GM12878 (cell line): ENCODE measurements around the gene KATNIP. TPM values are rescaled to one million over a fixed set of nuclear protein-coding genes. Genes with fewer than 3 reads are reported as not detected.

Experiments used
- ATAC-seq: fragments of 200-7000 bp; cut with Tn5 transposase; 3 replicates; pipeline ENCODE4 v1.9.1; 2020; ENCODE audit warnings: mild to moderate bottlenecking, moderate library complexity
- BruUV-seq: library from RNA; stranded (reverse); fragments of 400-500 nt; replicated peaks from 2 replicates; lab custom pipeline; 2021; lab: Mats Ljungman, UMichigan
- CTCF ChIA-PET: fragments of 300-600 bp; sonication (Branson Sonifier 250); formaldehyde crosslinking; extraction: SDS; loops from one replicate; lab custom pipeline; 2021; ENCODE audit warnings: inconsistent platforms; lab: Yijun Ruan, JAX
- POLR2A ChIA-PET: fragments of 350-600 bp; formaldehyde crosslinking; extraction: SDS; loops from one replicate; lab custom pipeline; 2021; ENCODE audit warnings: inconsistent platforms; lab: Charles Lee
- RAD21 ChIA-PET: fragments of 300-600 bp; sonication (Branson Sonifier 250); formaldehyde crosslinking; loops from one replicate; lab custom pipeline; 2023; ENCODE audit warnings: antibody characterized with exemption; ENCODE audit not compliant: unreplicated experiment; lab: Charles Lee
- SMC1A ChIA-PET: fragments of 300-600 bp; sonication (Branson Sonifier 250); formaldehyde crosslinking; loops from one replicate; lab custom pipeline; 2023; ENCODE audit not compliant: unreplicated experiment, uncharacterized antibody; lab: Charles Lee
- DNase-seq: peaks from one replicate; pipeline ENCODE4 v3.0.0-alpha.2; 2011; ENCODE audit warnings: low read depth, low spot score
- FAIRE-seq: peaks from 3 replicates; lab custom pipeline; 2011; peaks lifted over from hg19 to GRCh38; lab: Jason Lieb, UNC
- H2AFZ ChIP-seq: 2 replicates; pipeline ENCODE4 v1.6.0; 2011; ENCODE audit warnings: low read depth, low read length, control low read depth; ENCODE audit not compliant: control insufficient read depth
- H3K27ac ChIP-seq: 2 replicates; pipeline ENCODE4 v1.5.1; 2011; ENCODE audit warnings: control low read depth; ENCODE audit not compliant: control insufficient read depth, insufficient read depth
- H3K27me3 ChIP-seq, 2 experiments: replicated peaks in 1 of 2; 2 replicates each; pipeline versions ENCODE4 v1.6.0 to v1.6.1; 2011; ENCODE audit warnings: low read length in 1 of 2; ENCODE audit not compliant: control insufficient read depth in 2 of 2, insufficient read depth in 2 of 2
- H3K36me3 ChIP-seq, 2 experiments: 2 replicates each; pipeline ENCODE4 v1.5.1; 2011; ENCODE audit warnings: low read length in 1 of 2; ENCODE audit not compliant: control insufficient read depth in 2 of 2, insufficient read depth in 2 of 2
- H3K4me1 ChIP-seq: 2 replicates; pipeline ENCODE4 v1.6.1; 2011; ENCODE audit warnings: mild to moderate bottlenecking, low read length, moderate library complexity, mixed read lengths; ENCODE audit not compliant: control insufficient read depth, insufficient read depth
- H3K4me2 ChIP-seq: 2 replicates; pipeline ENCODE4 v1.6.0; 2011; ENCODE audit warnings: control low read depth; ENCODE audit not compliant: control insufficient read depth, insufficient read depth
- H3K4me3 ChIP-seq: fragments of 200-600 bp; sonication (generic); 2 replicates; pipeline ENCODE4 v1.5.1; 2016
- H3K79me2 ChIP-seq: 2 replicates; pipeline ENCODE4 v1.6.0; 2011; ENCODE audit warnings: low read length; ENCODE audit not compliant: control insufficient read depth, insufficient read depth
- H3K9ac ChIP-seq: 2 replicates; pipeline ENCODE4 v1.8.0; 2011; ENCODE audit warnings: low read length, control low read depth, mixed read lengths; ENCODE audit not compliant: control insufficient read depth, insufficient read depth
- H3K9me3 ChIP-seq: replicated peaks from 3 replicates; pipeline ENCODE4 v1.5.1; 2011; ENCODE audit warnings: mild to moderate bottlenecking, low read length; ENCODE audit not compliant: control insufficient read depth, insufficient read depth
- H4K20me1 ChIP-seq: 2 replicates; pipeline ENCODE4 v1.6.0; 2011; ENCODE audit not compliant: control insufficient read depth, insufficient read depth
- CBX5 ChIP-seq: sonication (generic); IDR thresholded peaks from 2 replicates; pipeline ENCODE4 v1.6.1; 2016; ENCODE audit warnings: low read depth, moderate library complexity, mild to moderate bottlenecking, inconsistent platforms
- E2F4 ChIP-seq: IDR thresholded peaks from 2 replicates; pipeline ENCODE4 v1.6.1; 2012; ENCODE audit warnings: low read depth, low read length, improper control_type of control experiment
- IKZF2 ChIP-seq, 2 experiments: fragments of 450-650 bp; IDR thresholded peaks; 2 replicates each; pipeline ENCODE4 v1.6.1; 2017; ENCODE audit warnings: mild to moderate bottlenecking in 2 of 2, moderate library complexity in 2 of 2
- LARP7 ChIP-seq: fragments of 450-650 bp; IDR thresholded peaks from 2 replicates; pipeline ENCODE4 v1.6.1; 2017; ENCODE audit warnings: mild to moderate bottlenecking
- NFXL1 ChIP-seq: fragments of 450-650 bp; IDR thresholded peaks from 2 replicates; pipeline ENCODE4 v1.6.1; 2017; ENCODE audit warnings: antibody characterized with exemption, mild to moderate bottlenecking, borderline replicate concordance
- PML ChIP-seq: IDR thresholded peaks from 2 replicates; pipeline ENCODE4 v1.6.1; 2012; ENCODE audit warnings: low read length, inconsistent platforms
- RAD21 ChIP-seq: IDR thresholded peaks from 2 replicates; pipeline ENCODE4 v1.6.1; 2011; ENCODE audit warnings: mild to moderate bottlenecking, low read depth, low read length, moderate library complexity; ENCODE audit not compliant: insufficient read depth
- RFX5 ChIP-seq: IDR thresholded peaks from 2 replicates; pipeline ENCODE4 v1.6.1; 2011; ENCODE audit warnings: low read depth, low read length, improper control_type of control experiment
- SIX5 ChIP-seq: IDR thresholded peaks from 2 replicates; pipeline ENCODE4 v1.6.1; 2011; ENCODE audit warnings: mild to moderate bottlenecking, low read depth, low read length, moderate library complexity; ENCODE audit not compliant: severe bottlenecking
- TARDBP ChIP-seq: IDR thresholded peaks from 2 replicates; pipeline ENCODE4 v1.6.1; 2016; ENCODE audit warnings: borderline replicate concordance
- ZNF207 ChIP-seq: fragments of 450-650 bp; IDR thresholded peaks from 2 replicates; pipeline ENCODE4 v1.6.1; 2014; ENCODE audit warnings: antibody characterized with exemption, mild to moderate bottlenecking, borderline replicate concordance
- WGBS: methylation state at CpG from one replicate; pipeline ENCODE4 v1.1.6; 2016; ENCODE audit warnings: low lambda C conversion rate; ENCODE audit not compliant: insufficient replicate concordance, insufficient coverage; ENCODE audit errors: missing lambda C conversion rate; 5-methylcytosine and 5-hydroxymethylcytosine counted together
- in situ Hi-C: fragments of 300-500 bp; cut with MboI; formaldehyde crosslinking; loops from 9 replicates; pipeline ENCODE4 v1.14.3; 2018; ENCODE audit warnings: mixed read lengths
- intact Hi-C: fragments of 100-400 bp; cut with micrococcal nuclease; formaldehyde crosslinking; loops from one replicate; pipeline ENCODE4 v1.14.2; 2022; ENCODE audit not compliant: unreplicated experiment
- polyA plus RNA-seq, 11 experiments: library from polyadenylated mRNA; depleted of rRNA in 4 of 11; unstranded in 6 of 11; stranded (reverse) in 5 of 11; fragments of >200 nt; fragmentation: Nextera tagmentation in 4 of 11; fragmentation: Illumina TruSeq in 1 of 11; extraction: Ambion mirVana in 4 of 11; extraction: Trizol in 1 of 11; gene quantifications; 1 replicate in 1 of 11; 2 replicates in 10 of 11; pipeline versions ENCODE4 v1.2.1 to v1.2.3, GENCODE V29; 2011 to 2016; ENCODE audit warnings: inconsistent platforms in 2 of 11, missing spikeins in 2 of 11, low read depth in 1 of 11
- total RNA-seq, 4 experiments: library from RNA; depleted of rRNA in 3 of 4; stranded (reverse); fragments of >200 nt in 3 of 4; fragmentation: Illumina TruSeq in 1 of 4; extraction: Trizol in 1 of 4; gene quantifications; 2 replicates each; pipeline versions ENCODE4 v1.2.1 to v1.2.3, GENCODE V29; 2013 to 2021

KATNIP gene
- total and polyA plus RNA-seq, 10 of the 15 experiments (the other 5 are each of a cell fraction or from before 2014, with no cell fraction given), result 1.6 to 13.8 (median 9.1) TPM

- peaks cover 0 to 5% of the 10 kb centered on the region in 2 experiments; a peak in 3 of 4 replicates for H3K36me3 ChIP-seq
- ATAC-seq (peak; percentile 64), FAIRE-seq (no peak), DNase-seq (no peak)
- ChIA-PET SMC1A (interaction anchor here (1.1 to 1.6 kb wide), 2 partner anchors 9 to 90 kb away, joined by 4 to 5 read pairs; no protein-coding TSS in a partner anchor), CTCF (interaction anchor here (0.9 to 1.8 kb wide), 3 partner anchors 16 to 90 kb away, joined by 3 to 8 read pairs (median 5); no protein-coding TSS in a partner anchor), RAD21 (interaction anchor here (1.0 to 1.4 kb wide), 2 partner anchors 90 to 99 kb away, joined by 3 to 4 read pairs; no protein-coding TSS in a partner anchor), POLR2A (interaction anchor here (1.1 to 1.3 kb wide), 2 partner anchors 10 to 15 kb away, joined by 3 to 4 read pairs; no protein-coding TSS in a partner anchor)
- TF ChIP-seq RFX5 (no peak), SIX5 (no peak), RAD21 (no peak), PML (no peak), CBX5 (no peak), NFXL1 (no peak), IKZF2 (IDR thresholded peaks at IDR 0.05) (no peak), ZNF207 (no peak), E2F4 (no peak), LARP7 (no peak), TARDBP (no peak)
- H3K4me1 ChIP-seq, result peaks cover 23% of the 10 kb centered on the region
- no peaks in the 10 kb centered on the region for H3K27me3 ChIP-seq
- peak overlapping the region; percentile 93 for H2AFZ ChIP-seq
- H3K9ac ChIP-seq, result peak overlapping the region; percentile 76
- H3K27ac ChIP-seq, result no peak overlapping the region; the same call in 1 of the 2 replicates
- BruUV-seq, result no TSS peak
- in situ Hi-C loops, result no loop called here
- H3K79me2 ChIP-seq, result peaks cover 30% of the 10 kb centered on the region
- no peaks in the 10 kb centered on the region for H4K20me1 ChIP-seq
- H3K9me3 ChIP-seq, result no peaks in the 10 kb centered on the region
- intact Hi-C loops, result no loop called here
- 6% methylated on average over 21 of the region's 21 CpGs for WGBS
- H3K4me2 ChIP-seq, result peak overlapping the region; percentile 86
- H3K4me3 ChIP-seq, result peak overlapping the region; percentile 99
These were observed 539 bp upstream of the KATNIP start for GRCh38 chr16:27549464-27549745.
